ENCODE results near the gene SLIT3.

SLIT3 gene

GRCh38 chr5:168843277-168844015 is 457.5 kb downstream of the SLIT3 start:
- DNase-seq, result no peak

- no peak for DNase-seq
These were observed 458.3 kb downstream of the SLIT3 start for GRCh38 chr5:168842571-168843205.

GRCh38 chr5:168837852-168838251 is 463.1 kb downstream of the SLIT3 start:
- DNase-seq, result no peak

GRCh38 chr5:168836603-168837231 is 464.2 kb downstream of the SLIT3 start:
- DNase-seq, result no peak

- no peak for DNase-seq
These were observed 467.0 kb downstream of the SLIT3 start for GRCh38 chr5:168833936-168834335.

GRCh38 chr5:168833383-168833782 is 467.6 kb downstream of the SLIT3 start:
- no peak for DNase-seq

GRCh38 chr5:168832308-168832707 is 468.6 kb downstream of the SLIT3 start:
- DNase-seq, result no peak

GRCh38 chr5:168831383-168831782 is 469.6 kb downstream of the SLIT3 start:
- no peak for DNase-seq

GRCh38 chr5:168830833-168831232 is 470.1 kb downstream of the SLIT3 start:
- no peak for DNase-seq

- DNase-seq, result no peak
These were observed 471.0 kb downstream of the SLIT3 start for GRCh38 chr5:168829922-168830417.

GRCh38 chr5:168829044-168829443 is 471.9 kb downstream of the SLIT3 start:
- no peak for DNase-seq

GRCh38 chr5:168827636-168828035 is 473.3 kb downstream of the SLIT3 start:
- DNase-seq, result no peak

GRCh38 chr5:168826246-168826725 is 474.7 kb downstream of the SLIT3 start:
- no peak for DNase-seq

GRCh38 chr5:168822745-168823281 is 478.1 kb downstream of the SLIT3 start:
- no peak for DNase-seq

GRCh38 chr5:168822248-168822744 is 478.6 kb downstream of the SLIT3 start:
- no peak for DNase-seq

- no peak for DNase-seq
These were observed 480.1 kb downstream of the SLIT3 start for GRCh38 chr5:168820874-168821273.

GRCh38 chr5:168819004-168819621 is 481.8 kb downstream of the SLIT3 start:
- no peak for DNase-seq

GRCh38 chr5:168818558-168818957 is 482.4 kb downstream of the SLIT3 start:
- no peak for DNase-seq

GRCh38 chr5:168817591-168817990 is 483.3 kb downstream of the SLIT3 start:
- DNase-seq, result no peak

GRCh38 chr5:168816661-168817060 is 484.3 kb downstream of the SLIT3 start:
- DNase-seq, result no peak

- DNase-seq, result no peak
These were observed 487.6 kb downstream of the SLIT3 start for GRCh38 chr5:168813184-168813968.

GRCh38 chr5:168810641-168811040 is 490.3 kb downstream of the SLIT3 start:
- DNase-seq, result no peak

Data from NCI-H1048 (cell line).